H54 (cell line): ENCODE results near the gene ZNF3.

Source experiments
- DNase-seq: peaks from one replicate; pipeline ENCODE4 v3.0.0; 2011; ENCODE audit warnings: low spot score, mixed read lengths; ENCODE audit not compliant: insufficient read length
- FAIRE-seq: peaks from 3 replicates; lab custom pipeline; 2011; peaks lifted over from hg19 to GRCh38; lab: Jason Lieb, UNC
- POLR2A ChIP-seq: IDR thresholded peaks from 2 replicates; pipeline ENCODE4 v1.6.1; 2011; ENCODE audit warnings: low read depth, mild to moderate bottlenecking, low read length

Gene ZNF3

GRCh38 chr7:100101016-100101862 is 19.7 kb upstream of the ZNF3 start, which contains the start of the genes AP4M1 and MCM7:
Gene AP4M1, plus strand, starts transcription at chr7:100101643. Its CDS starts 72 bp downstream, at chr7:100101715.
Gene MCM7, minus strand, starts transcription at chr7:100101397. Its CDS starts 103 bp downstream, at chr7:100101294.
- peak; percentile 65 for TF ChIP-seq POLR2A
- peak; percentile 87 for DNase-seq
- FAIRE-seq, result no peak

DNA sequence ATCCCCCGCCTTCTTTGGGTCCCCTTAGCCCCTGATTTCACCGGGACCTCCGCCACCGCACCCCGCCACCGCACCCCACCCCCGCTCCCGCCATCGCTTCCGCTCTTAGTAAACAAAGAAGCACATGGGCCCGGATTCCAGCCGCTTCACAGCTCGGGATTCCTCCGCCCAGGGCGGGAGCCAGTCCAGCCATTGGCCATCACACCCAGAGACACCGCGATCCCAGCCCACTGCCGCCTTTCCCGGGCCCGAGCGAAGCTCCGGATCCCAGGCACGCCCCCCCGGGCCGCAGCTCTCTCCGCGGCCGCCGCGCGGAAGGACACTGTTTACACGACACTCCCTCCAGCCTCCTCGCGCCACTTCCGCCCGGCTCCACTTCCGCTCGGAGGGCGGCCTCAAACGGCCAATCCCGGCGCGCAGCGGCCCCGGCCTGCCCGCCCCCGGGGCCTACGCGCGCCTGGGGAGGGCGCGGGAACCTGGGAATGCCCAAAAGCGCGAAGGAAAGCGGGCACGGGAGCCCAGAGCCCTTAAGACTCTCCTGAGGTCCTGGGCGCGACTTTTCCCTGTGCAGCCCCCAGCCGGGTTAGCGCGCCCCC is 19.0 kb upstream of the ZNF3 start:
- DNase-seq (peak; percentile 75), FAIRE-seq (no peak)
- no peak; the same call in 1 of the 2 replicates for TF ChIP-seq POLR2A

GRCh38 chr7:100099452-100099851 is 17.9 kb upstream of the ZNF3 start:
- no peak for TF ChIP-seq POLR2A
- DNase-seq, result no peak

DNA sequence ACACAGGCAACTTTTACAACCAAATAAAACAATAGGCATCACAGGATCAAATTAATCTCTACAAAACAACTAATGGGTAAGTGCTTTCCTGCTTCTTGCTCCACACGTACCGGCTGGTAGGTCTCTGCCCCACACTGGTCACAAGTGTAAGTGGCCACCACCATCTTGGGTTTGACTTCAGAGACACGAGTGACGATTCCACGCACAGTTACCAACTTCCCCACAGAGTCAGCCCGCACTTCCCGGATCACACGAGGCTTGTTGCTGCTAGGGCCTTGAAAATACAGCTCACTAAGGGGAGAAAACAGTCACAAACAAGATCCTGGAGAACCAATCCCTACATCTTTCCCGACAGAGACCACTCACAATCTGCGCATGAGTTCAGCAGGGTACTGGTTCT is 17.4 kb upstream of the ZNF3 start:
- no peak for DNase-seq
- FAIRE-seq, result no peak
- no peak for TF ChIP-seq POLR2A

More at GRCh38 chr7:100099452-100099851, 17.9 kb upstream of the ZNF3 start:
- FAIRE-seq, result no peak

GRCh38 chr7:100095704-100096103 is 14.2 kb upstream of the ZNF3 start:
- no peak for DNase-seq
- no peak for FAIRE-seq
- no peak for TF ChIP-seq POLR2A

GRCh38 chr7:100095289-100095688 is 13.8 kb upstream of the ZNF3 start:
- no peak for TF ChIP-seq POLR2A
- DNase-seq (no peak), FAIRE-seq (no peak)

DNA sequence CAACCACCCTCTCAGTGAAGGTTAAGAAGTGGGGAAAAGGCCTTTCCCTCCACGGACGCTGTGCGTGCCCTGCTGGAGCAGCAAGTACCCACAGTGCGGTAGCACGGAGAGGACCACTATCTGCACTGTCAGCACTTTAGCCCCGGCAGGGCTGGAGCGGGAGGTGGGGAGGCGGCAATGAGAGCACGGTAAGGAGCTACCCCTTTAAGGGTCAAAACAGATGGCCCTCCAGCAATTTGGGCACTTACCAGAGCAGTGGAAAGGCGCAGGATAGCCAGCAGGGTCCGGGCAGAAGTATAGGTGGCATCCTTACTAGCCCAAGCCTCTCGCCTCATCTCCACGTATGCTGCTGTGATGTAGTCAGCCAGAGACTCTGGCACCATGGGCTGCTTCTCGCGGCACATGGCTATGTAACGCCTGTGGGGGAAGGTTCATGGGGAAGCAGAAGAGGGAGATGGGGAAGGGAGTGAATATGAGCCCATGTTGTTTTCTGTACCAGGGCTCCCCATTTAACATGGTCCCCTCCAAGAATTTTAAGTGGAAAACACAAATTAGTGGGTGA is 12.5 kb upstream of the ZNF3 start:
- FAIRE-seq (no peak), DNase-seq (no peak)
- no peak for TF ChIP-seq POLR2A

DNA sequence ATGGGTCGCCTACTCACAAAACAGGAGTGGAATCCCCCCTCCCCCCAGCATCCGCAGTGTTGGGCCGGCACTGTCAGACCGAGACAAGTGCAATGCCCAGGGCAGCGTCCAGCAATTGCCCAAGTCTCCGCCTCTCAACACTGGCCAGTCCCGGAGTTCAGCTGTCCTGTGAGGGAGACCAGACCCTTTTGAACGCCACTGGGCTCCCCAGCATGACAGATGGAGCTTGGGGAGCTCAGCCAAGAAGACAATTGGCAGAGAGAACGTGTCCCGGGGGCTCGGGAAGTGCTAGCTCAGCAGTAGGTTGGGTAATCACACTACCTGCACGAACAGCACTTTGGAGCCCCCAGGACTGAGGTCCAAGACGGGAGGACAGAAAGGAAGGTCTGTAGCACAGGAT is 12.0 kb upstream of the ZNF3 start:
- DNase-seq (no peak), FAIRE-seq (no peak)
- TF ChIP-seq POLR2A, result no peak

DNA sequence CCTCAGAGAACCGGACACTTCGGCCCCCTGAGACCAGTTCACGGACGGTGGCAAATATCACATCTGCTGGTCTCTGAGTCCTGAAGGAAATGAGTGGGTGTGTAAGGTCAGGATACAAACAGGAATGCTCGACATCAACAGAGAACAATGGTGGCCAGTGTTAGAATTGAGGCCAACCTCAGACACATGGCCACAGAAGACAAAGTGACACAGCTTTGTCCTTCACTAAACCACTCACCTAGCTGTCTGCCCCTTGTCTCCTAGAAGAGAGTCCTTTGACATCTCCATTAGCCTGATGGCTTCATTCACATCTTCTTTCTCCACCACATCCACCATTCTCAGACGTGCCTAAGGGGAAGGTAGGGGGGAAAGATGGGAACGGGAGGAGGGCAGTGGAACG is 11.5 kb upstream of the ZNF3 start:
- TF ChIP-seq POLR2A, result no peak
- DNase-seq (no peak), FAIRE-seq (no peak)

DNA sequence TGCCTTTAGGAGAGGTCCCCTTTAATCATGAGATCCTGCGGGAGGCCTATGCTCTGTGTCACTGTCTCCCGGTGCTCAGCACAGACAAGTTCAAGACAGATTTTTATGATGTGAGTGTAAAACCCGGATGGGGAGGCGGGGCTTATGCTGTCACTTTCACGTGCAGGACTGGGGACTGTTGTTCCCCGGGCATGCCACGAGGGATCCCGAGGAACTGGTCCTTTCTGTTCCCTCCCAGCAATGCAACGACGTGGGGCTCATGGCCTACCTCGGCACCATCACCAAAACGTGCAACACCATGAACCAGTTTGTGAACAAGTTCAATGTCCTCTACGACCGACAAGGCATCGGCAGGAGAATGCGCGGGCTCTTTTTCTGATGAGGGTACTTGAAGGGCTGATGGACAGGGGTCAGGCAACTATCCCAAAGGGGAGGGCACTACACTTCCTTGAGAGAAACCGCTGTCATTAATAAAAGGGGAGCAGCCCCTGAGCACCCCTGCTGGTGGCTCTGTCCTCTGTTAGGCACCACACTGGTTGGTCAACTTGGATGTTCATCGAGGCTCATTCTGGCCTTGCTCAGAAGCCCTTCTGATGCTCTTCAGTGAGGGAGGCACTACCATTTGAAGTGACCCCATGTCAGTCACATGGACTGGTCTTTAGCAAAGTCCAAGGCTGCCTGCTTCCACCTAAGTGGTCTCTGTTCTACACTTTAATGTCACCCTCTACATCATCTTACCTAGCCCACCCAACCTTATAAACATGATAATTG is 10.1 kb upstream of the ZNF3 start:
- DNase-seq, result no peak
- no peak for FAIRE-seq
- TF ChIP-seq POLR2A, result no peak

GRCh38 chr7:100090527-100091410 is 9.2 kb upstream of the ZNF3 start:
- FAIRE-seq (no peak), DNase-seq (no peak)
- TF ChIP-seq POLR2A, result 0 out of 2 replicates have a peak, but pooled peaks have one; percentile 4

DNA sequence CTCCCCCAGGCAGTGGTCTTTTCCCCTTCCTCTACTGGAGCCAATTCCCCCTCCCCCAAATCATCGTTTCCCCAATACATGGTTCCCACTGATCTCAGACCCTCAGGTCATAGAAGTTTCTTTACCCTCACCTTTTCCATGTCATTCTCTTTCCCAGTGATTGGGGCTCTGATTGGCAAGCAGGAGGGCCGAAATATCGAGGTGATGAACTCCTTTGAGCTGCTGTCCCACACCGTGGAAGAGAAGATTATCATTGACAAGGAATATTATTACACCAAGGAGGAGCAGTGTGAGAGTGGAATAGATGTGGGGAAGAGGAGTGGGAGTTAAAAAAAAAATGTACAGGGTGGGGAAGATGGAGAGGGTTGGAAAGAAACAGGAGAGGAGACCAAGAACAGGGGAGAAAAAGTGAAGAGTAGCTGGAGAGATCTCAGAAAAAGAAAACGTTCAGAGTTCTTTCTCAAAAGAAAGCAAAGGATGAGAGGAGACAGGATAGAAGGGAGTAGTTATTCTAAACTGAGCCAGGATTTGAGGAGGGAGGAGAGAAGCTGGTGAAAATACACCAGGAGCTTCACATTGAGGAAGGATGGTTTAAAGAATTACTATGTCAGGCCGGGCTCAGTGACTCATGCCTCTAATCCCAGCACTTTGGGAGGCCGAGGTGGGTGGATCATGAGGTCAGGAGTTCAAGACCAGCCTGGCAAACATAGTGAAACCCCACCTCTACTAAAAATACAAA is 8.1 kb upstream of the ZNF3 start:
- no peak for TF ChIP-seq POLR2A
- DNase-seq, result no peak
- no peak for FAIRE-seq
